H1 (cell line): ENCODE measurements around the gene ATP7B. TPM values are rescaled to one million over a fixed set of nuclear protein-coding genes. Genes with fewer than 3 reads are reported as not detected.
A peak's percentile ranks its signal among the peaks of the same experiment; 100 is the strongest.

Experiments
- CTCF ChIA-PET: fragments of 300-600 bp; sonication (Branson Sonifier 250); formaldehyde crosslinking; loops from one replicate; lab custom pipeline; 2021; ENCODE audit not compliant: partially characterized antibody; lab: Charles Lee
- POLR2A ChIA-PET: fragments of 300-600 bp; sonication (Branson Sonifier 250); formaldehyde crosslinking; loops from one replicate; lab custom pipeline; 2021; ENCODE audit warnings: inconsistent platforms; ENCODE audit not compliant: partially characterized antibody; lab: Charles Lee
- DNase-seq, 2 experiments: peaks; one replicate each; pipeline versions ENCODE4 v3.0.0 to v3.0.0-alpha.2; 2010 to 2022; ENCODE audit warnings: low spot score in 2 of 2, low read depth in 1 of 2, mixed read lengths in 1 of 2
- FAIRE-seq: peaks from 2 replicates; lab custom pipeline; 2011; peaks lifted over from hg19 to GRCh38; lab: Jason Lieb, UNC
- H2AFZ ChIP-seq: 2 replicates; pipeline ENCODE4 v1.8.1; 2012; ENCODE audit warnings: low read length, inconsistent platforms
- H2AK5ac ChIP-seq: 2 replicates; pipeline ENCODE4 v1.6.1; 2013; ENCODE audit warnings: low read depth, low read length
- H2BK120ac ChIP-seq: replicated peaks from 2 replicates; pipeline ENCODE3; 2013; ENCODE audit warnings: low read depth, low read length, inconsistent platforms
- H2BK12ac ChIP-seq: 2 replicates; pipeline ENCODE4 v1.6.1; 2013; ENCODE audit warnings: low read depth, low read length
- H2BK15ac ChIP-seq: 2 replicates; pipeline ENCODE4 v1.6.1; 2013; ENCODE audit warnings: low read length
- H2BK20ac ChIP-seq: 2 replicates; pipeline ENCODE4 v1.6.1; 2013; ENCODE audit warnings: low read length
- H2BK5ac ChIP-seq: 2 replicates; pipeline ENCODE4 v1.6.1; 2013; ENCODE audit warnings: low read depth, low read length
- H3K14ac ChIP-seq: 2 replicates; pipeline ENCODE4 v1.6.1; 2013; ENCODE audit warnings: inconsistent platforms; ENCODE audit not compliant: insufficient read length
- H3K18ac ChIP-seq: 2 replicates; pipeline ENCODE4 v1.6.1; 2013; ENCODE audit warnings: low read length; ENCODE audit errors: extremely low read depth
- H3K23ac ChIP-seq: 2 replicates; pipeline ENCODE4 v1.6.1; 2013; ENCODE audit warnings: inconsistent platforms; ENCODE audit not compliant: insufficient read length
- H3K23me2 ChIP-seq: 2 replicates; pipeline ENCODE4 v1.6.1; 2013; ENCODE audit warnings: low read depth, low read length
- H3K27ac ChIP-seq: 2 replicates; pipeline ENCODE4 v1.6.1; 2011; ENCODE audit warnings: low read depth, low read length, inconsistent platforms
- H3K27me3 ChIP-seq, 4 experiments: replicated peaks in 1 of 4; 1 replicate in 1 of 4; 2 replicates in 3 of 4; pipeline versions ENCODE4 v1.6.1 to v1.8.1; 2011 to 2013; ENCODE audit warnings: low read length in 3 of 4, mild to moderate bottlenecking in 3 of 4, inconsistent platforms in 2 of 4, mixed read lengths in 2 of 4, moderate library complexity in 1 of 4; ENCODE audit not compliant: control insufficient read depth in 3 of 4, insufficient read depth in 3 of 4; ENCODE audit errors: extremely low read depth in 1 of 4
- H3K36me3 ChIP-seq, 4 experiments: 2 replicates each; pipeline versions ENCODE4 v1.6.1 to v1.8.1; 2011 to 2013; ENCODE audit warnings: mild to moderate bottlenecking in 4 of 4, low read length in 3 of 4, moderate library complexity in 2 of 4, control low read depth in 1 of 4, inconsistent platforms in 1 of 4; ENCODE audit not compliant: insufficient read depth in 4 of 4, control insufficient read depth in 2 of 4
- H3K4ac ChIP-seq: replicated peaks from 2 replicates; pipeline ENCODE3; 2013; ENCODE audit warnings: low read length, low read depth, mixed read lengths, inconsistent platforms; ENCODE audit not compliant: insufficient read length
- H3K4me1 ChIP-seq, 4 experiments: replicated peaks in 1 of 4; 1 replicate in 1 of 4; 2 replicates in 3 of 4; pipeline versions ENCODE4 v1.6.1 to v1.8.1; 2011 to 2013; ENCODE audit warnings: low read length in 3 of 4, inconsistent platforms in 2 of 4, mixed read lengths in 1 of 4; ENCODE audit not compliant: insufficient read depth in 4 of 4, control insufficient read depth in 3 of 4
- H3K4me2 ChIP-seq, 2 experiments: 2 replicates each; pipeline versions ENCODE4 v1.6.1 to v1.8.1; 2011 to 2013; ENCODE audit warnings: low read depth in 2 of 2, low read length in 2 of 2, control low read depth in 1 of 2, inconsistent platforms in 1 of 2, mild to moderate bottlenecking in 1 of 2; ENCODE audit not compliant: insufficient read depth in 1 of 2
- H3K4me3 ChIP-seq, 4 experiments: fragments of 200-600, 300-600 bp in 1 of 4; sonication (generic), shearing (Covaris generic), sonication (Bioruptor Twin) in 1 of 4; 2 replicates each; pipeline versions ENCODE4 v1.5.1 to v1.8.1; 2011 to 2016; ENCODE audit warnings: low read length in 4 of 4, low read depth in 3 of 4, control low read depth in 2 of 4, inconsistent platforms in 2 of 4, mild to moderate bottlenecking in 2 of 4, mixed read lengths in 1 of 4, moderate library complexity in 1 of 4; ENCODE audit not compliant: insufficient read depth in 2 of 4; ENCODE audit errors: extremely low read depth in 1 of 4
- H3K56ac ChIP-seq: replicated peaks from 2 replicates; pipeline ENCODE3; 2013; ENCODE audit warnings: low read depth, mild to moderate bottlenecking, mixed read lengths, low read length, inconsistent platforms; ENCODE audit not compliant: insufficient read length
- H3K79me1 ChIP-seq: 2 replicates; pipeline ENCODE4 v1.6.1; 2013; ENCODE audit warnings: low read depth, low read length, control low read depth
- H3K79me2 ChIP-seq, 2 experiments: 2 replicates each; pipeline versions ENCODE4 v1.6.1 to v1.8.1; 2012 to 2013; ENCODE audit warnings: low read length in 2 of 2, mild to moderate bottlenecking in 2 of 2, inconsistent platforms in 1 of 2; ENCODE audit not compliant: insufficient read depth in 2 of 2, control insufficient read depth in 1 of 2
- H3K9ac ChIP-seq, 4 experiments: replicated peaks in 1 of 4; 1 replicate in 1 of 4; 2 replicates in 3 of 4; pipeline versions ENCODE4 v1.6.1 to v1.8.1; 2011 to 2013; ENCODE audit warnings: low read depth in 3 of 4, low read length in 3 of 4, control low read depth in 2 of 4, mild to moderate bottlenecking in 2 of 4, moderate library complexity in 2 of 4, inconsistent platforms in 1 of 4; ENCODE audit errors: extremely low read depth in 1 of 4
- H3K9me3 ChIP-seq, 2 experiments: 2 replicates each; pipeline versions ENCODE4 v1.6.1 to v1.8.1; 2012 to 2013; ENCODE audit warnings: mild to moderate bottlenecking in 2 of 2, moderate library complexity in 2 of 2, control low read depth in 1 of 2, inconsistent platforms in 1 of 2, low read depth in 1 of 2, low read length in 1 of 2, mixed read lengths in 1 of 2; ENCODE audit not compliant: insufficient read depth in 2 of 2
- H4K20me1 ChIP-seq, 2 experiments: replicated peaks in 1 of 2; 2 replicates each; pipeline versions ENCODE3 to v1.8.1; 2011 to 2013; ENCODE audit warnings: inconsistent platforms in 2 of 2, low read length in 2 of 2, mild to moderate bottlenecking in 1 of 2; ENCODE audit not compliant: insufficient read depth in 2 of 2, control insufficient read depth in 1 of 2
- H4K5ac ChIP-seq: 2 replicates; pipeline ENCODE4 v1.6.1; 2013; ENCODE audit warnings: low read length, low read depth, mixed read lengths, inconsistent platforms; ENCODE audit not compliant: insufficient read length
- H4K8ac ChIP-seq: 2 replicates; pipeline ENCODE4 v1.8.0; 2013; ENCODE audit warnings: mild to moderate bottlenecking, moderate library complexity, low read length, inconsistent platforms; ENCODE audit not compliant: insufficient read depth; ENCODE audit errors: extremely low read depth
- H4K91ac ChIP-seq: replicated peaks from 2 replicates; pipeline ENCODE3; 2013; ENCODE audit warnings: low read length, mixed read lengths, inconsistent platforms; ENCODE audit not compliant: insufficient read length
- CHD2 ChIP-seq: IDR thresholded peaks from 2 replicates; pipeline ENCODE4 v1.6.1; 2012; ENCODE audit warnings: low read length, improper control_type of control experiment
- EGR1 ChIP-seq: IDR thresholded peaks from 2 replicates; pipeline ENCODE4 v1.6.1; 2011; ENCODE audit warnings: low read depth, low read length, borderline replicate concordance
- NANOG ChIP-seq: IDR thresholded peaks from 2 replicates; pipeline ENCODE4 v1.6.1; 2011; ENCODE audit warnings: low read length, low read depth, mild to moderate bottlenecking, inconsistent platforms; ENCODE audit not compliant: insufficient read depth, poor library complexity, severe bottlenecking
- PHF8 ChIP-seq: fragments of 200-600 bp; sonication (generic); conservative IDR thresholded peaks from 2 replicates; pipeline ENCODE4 v1.7.1; 2012; ENCODE audit warnings: low read depth, mild to moderate bottlenecking, inconsistent platforms, low read length, moderate library complexity
- POLR2AphosphoS5 ChIP-seq: IDR thresholded peaks from 2 replicates; pipeline ENCODE4 v1.6.1; 2011; ENCODE audit warnings: low read depth, low read length
- SP2 ChIP-seq: IDR thresholded peaks from 2 replicates; pipeline ENCODE4 v1.6.1; 2012; ENCODE audit warnings: mild to moderate bottlenecking, low read length, inconsistent platforms
- TAF1 ChIP-seq: IDR thresholded peaks from 2 replicates; pipeline ENCODE4 v1.6.1; 2011; ENCODE audit warnings: mild to moderate bottlenecking, low read depth, low read length
- WGBS, 2 experiments: shearing (Covaris generic) in 1 of 2; methylation state at CpG; one replicate each; pipeline versions ENCODE4 v1.1.6 to v1.1.7; 2013 to 2015; ENCODE audit warnings: low lambda C conversion rate in 2 of 2, mixed read lengths in 2 of 2, inconsistent platforms in 1 of 2, low coverage in 1 of 2, missing lambda C conversion rate in 1 of 2; ENCODE audit not compliant: insufficient replicate concordance in 2 of 2, insufficient coverage in 1 of 2, insufficient read length in 1 of 2; ENCODE audit errors: extremely low coverage in 1 of 2, missing lambda C conversion rate in 1 of 2; 5-methylcytosine and 5-hydroxymethylcytosine counted together
- polyA plus RNA-seq, 7 experiments: library from polyadenylated mRNA; depleted of rRNA in 3 of 7; stranded (reverse) in 5 of 7; unstranded in 2 of 7; fragments of >200 nt in 5 of 7; fragments of 200-250 nt in 2 of 7; gene quantifications; 1 replicate in 5 of 7; 2 replicates in 1 of 7; 4 replicates in 1 of 7; pipeline versions ENCODE4 v1.2.1 to v1.2.3, GENCODE V29; 2011 to 2013; ENCODE audit warnings: missing spikeins in 2 of 7, mixed read lengths in 2 of 7
- total RNA-seq: library from RNA; stranded (reverse); fragmentation: NEBNext Ultra II Directional; extraction: Animal tissue kit (Norgen Biotek cat#: 25700); gene quantifications from 2 replicates; pipeline ENCODE4 v1.2.1, GENCODE V29; 2021
- TF ChIP-seq, protein P1 (sequence below): IDR thresholded peaks from 2 replicates; pipeline ENCODE4 v1.6.1; 2011; ENCODE audit warnings: low read length, improper control_type of control experiment
- TF ChIP-seq, protein P2 (sequence below): IDR thresholded peaks from 2 replicates; pipeline ENCODE4 v1.6.1; 2012; ENCODE audit warnings: inconsistent platforms

Gene ATP7B
- total and polyA plus RNA-seq, 2 of the 8 experiments (the other 6 are each of a cell fraction or from before 2014, with no cell fraction given) = 4.1 to 9.2 TPM

DNA sequence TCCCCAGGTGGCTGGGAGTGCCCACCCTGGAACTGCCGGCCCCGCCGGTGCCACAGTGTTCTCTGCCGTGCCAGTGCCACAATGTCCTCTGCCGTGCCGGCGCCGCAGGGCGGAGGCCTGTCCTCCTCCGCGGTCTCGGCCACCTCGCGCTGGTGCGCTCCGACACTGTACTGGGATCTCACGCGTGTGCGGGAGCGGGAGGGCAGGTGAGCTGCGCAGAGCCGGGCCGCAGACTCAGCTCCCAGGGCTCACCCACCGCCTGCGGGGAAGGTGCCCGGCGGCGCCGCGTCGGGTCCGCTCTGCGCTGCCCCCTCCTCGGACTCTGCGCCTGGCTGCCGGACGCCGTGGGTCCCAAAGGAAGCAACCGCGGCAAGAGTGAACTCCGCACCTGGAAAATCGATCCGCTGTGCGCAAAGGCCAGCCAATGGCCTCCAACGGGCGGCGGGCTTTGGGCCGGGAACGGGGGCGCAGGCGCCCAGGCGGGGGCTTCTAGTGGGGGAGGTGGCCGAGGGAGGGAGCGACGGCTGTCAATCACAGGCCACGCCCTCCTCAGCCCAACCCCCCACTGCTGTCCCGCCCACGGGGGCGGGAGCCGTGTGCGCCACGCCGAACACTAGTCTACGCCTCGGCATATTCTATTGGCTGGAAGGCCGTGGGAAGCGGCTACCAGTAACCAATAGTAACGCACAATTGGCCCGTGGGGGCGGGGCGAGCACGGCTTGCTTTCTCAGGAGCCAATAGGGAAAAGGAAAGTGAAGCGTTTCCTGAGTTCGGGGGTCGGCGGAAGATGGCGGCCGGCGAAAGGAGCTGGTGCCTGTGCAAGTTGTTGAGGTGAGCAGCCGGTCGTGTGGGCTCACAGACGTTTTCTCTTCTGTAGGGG is 622 bp upstream of the ATP7B start, which contains the start of gene ALG11:
ALG11 (plus strand) TSS at position 767 of the 880 bp plus-strand sequence; CDS start at position 788, 21 bp downstream.
- Histone ChIP-seq H3K27ac (peak within 1 kb of the TSS; percentile 79; the same call in 1 of the 2 replicates), H3K23ac (no peak within 1 kb of the TSS), H3K79me2 (peaks cover 0 to 47% of the 10 kb centered on the region in 2 experiments; a peak in 2 of 4 replicates), H4K91ac (peak within 1 kb of the TSS; percentile 63), H2BK12ac (peak within 1 kb of the TSS; percentile 39; the same call in 1 of the 2 replicates), H3K18ac (peak within 1 kb of the TSS; percentile 97), H4K20me1 (peaks cover 0 to 6% of the 10 kb centered on the region in 2 experiments), H2AFZ (peak within 1 kb of the TSS; percentile 98), H3K36me3 (peaks cover 0 to 5% (median 0%) of the 10 kb centered on the region in 4 experiments; a peak in 2 of 8 replicates), H3K56ac (peak within 1 kb of the TSS; percentile 59), H2BK15ac (no peak within 1 kb of the TSS), H3K4ac (peak within 1 kb of the TSS; percentile 83), H2AK5ac (no peak within 1 kb of the TSS), H3K23me2 (peaks cover 8% of the 10 kb centered on the region), H3K4me1 (no peaks in the 10 kb centered on the region; a peak in 1 of 7 replicates), H3K14ac (no peak within 1 kb of the TSS), H4K5ac (peak within 1 kb of the TSS; percentile 48), H3K9me3 (no peaks in the 10 kb centered on the region; a peak in 1 of 4 replicates), H3K79me1 (no peaks in the 10 kb centered on the region; the same call in 1 of the 2 replicates), H2BK120ac (peak within 1 kb of the TSS; percentile 87), H3K9ac (peak within 1 kb of the TSS; percentile 80 to 98 (median 90)), H2BK5ac (peak within 1 kb of the TSS; percentile 78), H2BK20ac (no peak within 1 kb of the TSS), H3K4me2 (peak within 1 kb of the TSS; percentile 92 to 94), H3K4me3 (peak within 1 kb of the TSS; percentile 89 to 98 (median 94)), H3K27me3 (peaks cover 2 to 21% (median 13%) of the 10 kb centered on the region in 4 experiments), H4K8ac (peak within 1 kb of the TSS; percentile 89)
- POLR2A ChIA-PET = interaction anchor here (0.9 to 2.0 kb wide), 11 partner anchors 9 to 226 kb away, joined by 3 to 8 read pairs (median 5); no protein-coding TSS in a partner anchor
- WGBS, 2 experiments = 2% methylated on average over 70 of the region's 82 CpGs; no CpG with 5 or more reads in 1 of the 2 experiments
- CTCF ChIA-PET = interaction anchor here (0.9 to 3.0 kb wide), 7 partner anchors 9 to 117 kb away, joined by 3 to 12 read pairs (median 3); partner anchors contain the start of genes NEK5 and UTP14C
- DNase-seq = peak; percentile 97 to 100
- FAIRE-seq = no peak
- TF ChIP-seq SP2 (peak; percentile 62), TAF1 (peak; percentile 89), NANOG (peak; percentile 39), CHD2 (peak; percentile 60), PHF8 (peak; percentile 56), EGR1 (peak; percentile 74), POLR2AphosphoS5 (peak; percentile 78)
- TF ChIP-seq, protein P1, sequence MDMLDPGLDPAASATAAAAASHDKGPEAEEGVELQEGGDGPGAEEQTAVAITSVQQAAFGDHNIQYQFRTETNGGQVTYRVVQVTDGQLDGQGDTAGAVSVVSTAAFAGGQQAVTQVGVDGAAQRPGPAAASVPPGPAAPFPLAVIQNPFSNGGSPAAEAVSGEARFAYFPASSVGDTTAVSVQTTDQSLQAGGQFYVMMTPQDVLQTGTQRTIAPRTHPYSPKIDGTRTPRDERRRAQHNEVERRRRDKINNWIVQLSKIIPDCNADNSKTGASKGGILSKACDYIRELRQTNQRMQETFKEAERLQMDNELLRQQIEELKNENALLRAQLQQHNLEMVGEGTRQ = no peak
- TF ChIP-seq, protein P2, sequence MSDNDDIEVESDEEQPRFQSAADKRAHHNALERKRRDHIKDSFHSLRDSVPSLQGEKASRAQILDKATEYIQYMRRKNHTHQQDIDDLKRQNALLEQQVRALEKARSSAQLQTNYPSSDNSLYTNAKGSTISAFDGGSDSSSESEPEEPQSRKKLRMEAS = peak; percentile 31; the same call in 1 of the 2 replicates
